Measurements from ENCODE around the gene GSTM2. TPM values are rescaled to one million over a fixed set of nuclear protein-coding genes. Genes with fewer than 3 reads are reported as not detected.

The GSTM2 gene
- total and polyA plus RNA-seq, 8 donors: 10.4 to 193 (median 32.9) TPM

DNA sequence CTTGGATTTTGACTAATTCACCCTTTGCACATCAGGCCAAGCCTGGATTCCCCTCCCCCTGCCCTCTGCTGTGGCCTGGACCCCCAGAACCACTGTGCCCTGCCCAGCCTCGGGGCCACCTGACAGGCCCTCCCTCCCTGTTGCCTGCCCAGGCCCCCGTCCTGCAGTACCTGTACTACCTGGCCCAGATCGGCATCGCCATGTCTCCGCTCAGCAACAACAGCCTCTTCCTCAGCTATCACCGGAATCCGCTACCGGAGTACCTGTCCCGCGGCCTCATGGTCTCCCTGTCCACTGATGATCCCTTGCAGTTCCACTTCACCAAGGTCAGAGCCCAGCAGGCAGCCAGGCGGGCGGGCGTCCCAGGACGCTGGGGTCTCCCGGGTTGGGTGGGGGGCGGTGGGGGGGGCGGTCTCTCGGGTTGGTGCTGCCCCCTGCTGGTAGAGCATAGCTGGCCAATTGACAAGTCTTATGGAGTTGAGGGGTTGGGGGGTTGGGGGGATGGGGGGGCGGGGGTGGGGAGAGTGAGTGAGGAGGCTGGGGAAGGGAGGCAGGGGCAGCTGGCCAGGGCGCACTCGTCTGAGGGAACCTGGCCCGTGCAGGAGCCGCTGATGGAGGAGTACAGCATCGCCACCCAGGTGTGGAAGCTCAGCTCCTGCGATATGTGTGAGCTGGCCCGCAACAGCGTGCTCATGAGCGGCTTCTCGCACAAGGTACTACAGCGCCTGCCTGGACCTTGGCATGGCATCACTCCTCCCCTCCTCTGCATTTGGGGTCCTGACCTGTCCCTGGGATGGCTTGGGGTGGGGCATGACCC, 37.6 kb upstream of the GSTM2 start:
- FAIRE-seq (no peak), ATAC-seq (peak in 2 of 4 donors; percentile 37 to 44), DNase-seq (peak in 3 of 6 donors; percentile 19 to 72 (median 45))
- Histone ChIP-seq H3K9me3 (no peaks in the 10 kb centered on the region), H3K27me3 (no peaks in the 10 kb centered on the region), H3K36me3 (peaks cover 0 to 41% (median 5%) of the 10 kb centered on the region in 3 donors), H3K4me3 (no peak overlapping the region), H3K4me1 (no peaks in the 10 kb centered on the region), H3K27ac (no peak overlapping the region)
- 76 to 79% methylated on average over 26 to 30 of the region's 30 CpGs for WGBS, 2 donors
- peak in 1 of 4 donors; percentile 8 for TF ChIP-seq CTCF (IDR thresholded peaks at IDR 0.05)
- intact Hi-C loops (cut with DNase I): loop anchor here in 2 of 3 donors (10.0 kb wide), 2 partner anchors 85 to 355 kb away; partner anchors contain the start of genes AHCYL1 (in 1 of the 2) and GNAI3 (in 1 of the 2)

- no peak for FAIRE-seq
- no peaks in the 10 kb centered on the region for H3K27me3 ChIP-seq
- no peak overlapping the region for H3K4me3 ChIP-seq
- TF ChIP-seq CTCF (IDR thresholded peaks at IDR 0.05): no peak
- ATAC-seq: no peak
- no peak overlapping the region for H3K27ac ChIP-seq
- H3K9me3 ChIP-seq: no peaks in the 10 kb centered on the region
- peaks cover 0 to 39% (median 5%) of the 10 kb centered on the region in 3 donors for H3K36me3 ChIP-seq
- H3K4me1 ChIP-seq: no peaks in the 10 kb centered on the region
- intact Hi-C loops (cut with DNase I): loop anchor here in 2 of 3 donors (10.0 kb wide), 2 partner anchors 86 to 354 kb away; partner anchors contain the start of genes AHCYL1 (in 1 of the 2) and GNAI3 (in 1 of the 2)
- 91 to 97% methylated on average over 14 of the region's 14 CpGs for WGBS, 2 donors
- peak in 1 of 6 donors; percentile 16 for DNase-seq
Observed at GRCh38 chr1:109630898-109631512, 36.9 kb upstream of the GSTM2 start.

DNA sequence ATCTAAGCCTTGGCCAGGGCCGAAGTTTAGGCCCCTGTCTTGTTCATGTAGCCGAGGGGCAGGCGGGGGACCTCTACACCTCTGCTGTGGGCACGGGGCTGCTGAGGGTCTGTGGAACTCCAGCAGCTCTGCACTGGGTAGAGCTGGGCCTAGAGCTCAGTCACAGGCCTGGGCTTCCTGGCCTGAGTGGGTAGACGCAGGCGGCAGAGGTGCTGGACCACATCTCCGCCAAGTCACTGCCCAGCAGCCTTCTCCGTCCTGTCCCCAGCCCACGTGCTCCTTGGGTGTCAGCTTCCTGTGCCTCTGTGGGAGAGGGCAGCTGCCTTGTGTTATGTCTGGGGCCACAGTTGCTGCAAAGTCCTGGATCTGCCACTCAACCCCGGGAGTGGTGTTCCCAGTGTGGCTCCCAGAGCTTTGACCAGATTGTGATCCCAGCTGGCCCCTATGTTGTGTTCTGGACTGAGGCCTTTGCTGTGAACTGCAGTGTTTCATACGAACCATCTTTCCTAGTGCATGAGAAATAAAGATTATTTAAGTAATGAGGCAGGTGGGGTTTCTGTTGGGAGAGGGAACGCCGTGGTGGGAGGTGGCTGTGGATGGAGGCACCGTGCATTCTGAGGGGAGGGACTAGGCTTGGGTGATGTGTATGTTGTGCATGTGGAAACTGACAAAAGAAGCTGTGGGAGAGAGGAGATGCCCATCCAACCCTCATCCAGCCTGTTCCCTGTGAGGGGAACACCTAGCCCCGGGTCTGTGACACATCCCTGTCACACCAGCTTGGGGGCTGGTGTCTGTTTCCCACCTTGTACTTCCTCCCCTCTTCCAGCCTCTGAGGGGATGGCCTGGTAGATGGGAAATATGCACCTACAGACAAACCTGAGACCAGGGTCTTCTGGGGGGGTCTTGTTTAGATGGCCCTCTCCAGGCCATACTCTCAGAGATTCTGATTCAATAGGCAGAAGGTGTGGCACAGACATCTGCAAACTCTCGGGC, 36.0 kb upstream of the GSTM2 start:
- peak in 1 of 6 donors; percentile 7 for DNase-seq
- no peaks in the 10 kb centered on the region for H3K4me1 ChIP-seq
- no peak overlapping the region for H3K4me3 ChIP-seq

More for the DNA sequence above, 36.0 kb upstream of the GSTM2 start:
- WGBS, 2 donors: 87 to 89% methylated on average over 15 to 16 of the region's 16 CpGs
- Histone ChIP-seq H3K27me3 (no peaks in the 10 kb centered on the region), H3K9me3 (no peaks in the 10 kb centered on the region), H3K36me3 (peaks cover 0 to 31% (median 3%) of the 10 kb centered on the region in 3 donors), H3K27ac (no peak overlapping the region)
- FAIRE-seq: no peak
- no peak for TF ChIP-seq CTCF (IDR thresholded peaks at IDR 0.05)
- intact Hi-C loops (cut with DNase I): loop anchor here in 2 of 3 donors (10.0 kb wide), 2 partner anchors 87 to 353 kb away; partner anchors contain the start of genes AHCYL1 (in 1 of the 2) and GNAI3 (in 1 of the 2)
- ATAC-seq: no peak
